BE2C (cell line): ENCODE results near the gene HHATL.

Source experiments
- DNase-seq: peaks from one replicate; pipeline ENCODE4 v3.0.0-alpha.2; 2020
- H3K27me3 ChIP-seq: fragments of 250-450 bp; sonication (Bioruptor Pico); 2 replicates; pipeline ENCODE4 v1.5.1; 2020; ENCODE audit warnings: mild to moderate bottlenecking
- H3K36me3 ChIP-seq: fragments of 250-450 bp; sonication (Bioruptor Pico); 2 replicates; pipeline ENCODE4 v1.5.1; 2020; ENCODE audit warnings: mild to moderate bottlenecking
- H3K4me1 ChIP-seq: fragments of 250-450 bp; sonication (Bioruptor Pico); 2 replicates; pipeline ENCODE4 v1.5.1; 2020
- H3K4me3 ChIP-seq: 2 replicates; pipeline ENCODE4 v1.5.1; 2011; ENCODE audit warnings: low read depth, low read length
- H3K9me3 ChIP-seq: fragments of 250-450 bp; sonication (Bioruptor Pico); 2 replicates; pipeline ENCODE4 v1.5.1; 2020
- TF ChIP-seq, protein P1 (sequence below): IDR thresholded peaks from 2 replicates; pipeline ENCODE4 v1.5.1; 2012; ENCODE audit warnings: mild to moderate bottlenecking, low read depth, low read length

HHATL gene

DNA sequence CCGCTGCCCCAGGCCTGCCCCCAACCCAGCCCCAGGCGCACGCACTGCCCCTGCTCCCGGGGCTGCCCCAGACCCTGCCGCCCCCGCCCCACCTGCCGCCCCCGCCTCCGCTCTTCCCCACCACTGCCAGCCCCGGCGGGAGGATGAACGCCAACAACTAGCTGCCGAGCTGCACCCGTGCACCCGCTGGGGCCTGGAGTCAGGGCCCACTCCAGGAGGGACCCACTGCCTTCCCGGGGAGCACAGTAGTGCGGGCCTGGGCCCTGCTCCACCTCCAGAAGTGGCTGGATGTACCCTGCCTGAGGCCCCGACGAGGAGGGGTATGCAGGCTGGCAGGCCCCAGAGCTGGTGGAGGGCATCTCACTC is 38.2 kb downstream of the HHATL start:
- no peaks in the 10 kb centered on the region for H3K36me3 ChIP-seq
- DNase-seq, result no peak
- H3K27me3 ChIP-seq, result no peaks in the 10 kb centered on the region
- peaks cover 2% of the 10 kb centered on the region; the same call in 1 of the 2 replicates for H3K4me1 ChIP-seq
- TF ChIP-seq, protein P1, sequence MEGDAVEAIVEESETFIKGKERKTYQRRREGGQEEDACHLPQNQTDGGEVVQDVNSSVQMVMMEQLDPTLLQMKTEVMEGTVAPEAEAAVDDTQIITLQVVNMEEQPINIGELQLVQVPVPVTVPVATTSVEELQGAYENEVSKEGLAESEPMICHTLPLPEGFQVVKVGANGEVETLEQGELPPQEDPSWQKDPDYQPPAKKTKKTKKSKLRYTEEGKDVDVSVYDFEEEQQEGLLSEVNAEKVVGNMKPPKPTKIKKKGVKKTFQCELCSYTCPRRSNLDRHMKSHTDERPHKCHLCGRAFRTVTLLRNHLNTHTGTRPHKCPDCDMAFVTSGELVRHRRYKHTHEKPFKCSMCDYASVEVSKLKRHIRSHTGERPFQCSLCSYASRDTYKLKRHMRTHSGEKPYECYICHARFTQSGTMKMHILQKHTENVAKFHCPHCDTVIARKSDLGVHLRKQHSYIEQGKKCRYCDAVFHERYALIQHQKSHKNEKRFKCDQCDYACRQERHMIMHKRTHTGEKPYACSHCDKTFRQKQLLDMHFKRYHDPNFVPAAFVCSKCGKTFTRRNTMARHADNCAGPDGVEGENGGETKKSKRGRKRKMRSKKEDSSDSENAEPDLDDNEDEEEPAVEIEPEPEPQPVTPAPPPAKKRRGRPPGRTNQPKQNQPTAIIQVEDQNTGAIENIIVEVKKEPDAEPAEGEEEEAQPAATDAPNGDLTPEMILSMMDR, result no peak
- no peak overlapping the region for H3K4me3 ChIP-seq
- H3K9me3 ChIP-seq, result no peaks in the 10 kb centered on the region

GRCh38 chr3:42663581-42664437 is 38.8 kb downstream of the HHATL start:
- Histone ChIP-seq H3K36me3 (no peaks in the 10 kb centered on the region), H3K4me1 (peaks cover 2% of the 10 kb centered on the region; the same call in 1 of the 2 replicates), H3K4me3 (no peak overlapping the region), H3K27me3 (no peaks in the 10 kb centered on the region), H3K9me3 (no peaks in the 10 kb centered on the region)
- TF ChIP-seq, protein P1, result no peak
- DNase-seq, result no peak

GRCh38 chr3:42662813-42663535 is 39.6 kb downstream of the HHATL start:
- Histone ChIP-seq H3K27me3 (no peaks in the 10 kb centered on the region), H3K9me3 (no peaks in the 10 kb centered on the region), H3K4me1 (peaks cover 2% of the 10 kb centered on the region; the same call in 1 of the 2 replicates), H3K4me3 (no peak overlapping the region), H3K36me3 (no peaks in the 10 kb centered on the region)
- TF ChIP-seq, protein P1, result no peak
- no peak for DNase-seq

DNA sequence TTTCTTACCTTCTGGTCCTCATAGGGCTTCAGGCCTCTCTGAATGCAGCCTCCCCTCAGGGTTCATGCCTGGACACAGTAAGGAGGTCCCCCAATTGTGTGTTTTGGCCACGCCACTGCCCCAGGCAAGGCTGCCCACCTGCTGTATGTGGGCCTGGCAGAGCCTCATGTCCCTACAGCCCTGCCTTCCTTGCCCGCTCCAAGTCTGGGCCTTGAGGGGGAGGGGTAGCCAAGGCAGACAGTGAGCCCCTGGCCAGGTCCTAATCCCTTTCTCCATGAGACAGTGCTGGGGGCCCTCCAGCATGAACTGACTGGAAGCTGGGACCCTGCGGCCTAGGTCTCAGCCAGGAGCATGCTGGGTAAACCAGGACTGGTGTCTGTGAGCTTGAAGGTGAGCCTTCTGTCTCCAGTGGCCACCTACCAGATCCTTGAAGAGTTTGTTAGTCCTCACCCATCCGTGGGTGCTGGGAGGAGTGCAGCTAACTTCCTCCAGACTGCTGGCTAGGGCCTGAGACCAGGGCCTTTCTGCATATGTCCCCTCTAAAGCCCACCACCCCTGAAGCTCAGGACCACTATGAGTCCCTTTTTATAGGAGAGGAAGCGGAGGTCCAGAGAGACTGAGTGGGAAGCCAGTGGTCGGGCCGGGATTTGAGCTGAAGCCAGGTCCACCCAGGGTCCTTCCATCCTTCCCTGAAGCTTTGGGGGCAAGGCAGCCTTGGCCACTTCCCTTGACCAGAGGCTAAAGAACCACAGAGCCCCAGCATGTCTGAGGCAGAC is 40.4 kb downstream of the HHATL start:
- Histone ChIP-seq H3K4me1 (no peaks in the 10 kb centered on the region; the same call in 1 of the 2 replicates), H3K36me3 (no peaks in the 10 kb centered on the region), H3K9me3 (no peaks in the 10 kb centered on the region), H3K27me3 (no peaks in the 10 kb centered on the region), H3K4me3 (no peak overlapping the region)
- no peak for DNase-seq
- TF ChIP-seq, protein P1, result no peak

- Histone ChIP-seq H3K27me3 (no peaks in the 10 kb centered on the region), H3K4me1 (no peaks in the 10 kb centered on the region), H3K36me3 (no peaks in the 10 kb centered on the region), H3K9me3 (no peaks in the 10 kb centered on the region), H3K4me3 (no peak overlapping the region)
- DNase-seq, result no peak
- TF ChIP-seq, protein P1, result no peak
These were observed 41.0 kb downstream of the HHATL start for GRCh38 chr3:42661593-42662022.
